ENCODE measurements around the gene PTPRN2. TPM values are rescaled to one million over a fixed set of nuclear protein-coding genes. Genes with fewer than 3 reads are reported as not detected.

PTPRN2 gene
- total RNA-seq, 1 experiment from 2014 or later: not detected

GRCh38 chr7:158543840-158544239, 43.8 kb downstream of the PTPRN2 start:
- Histone ChIP-seq H3K9me3 (ENCODE audit: insufficient read depth, low read depth) (no peaks in the 10 kb centered on the region), H3K4me2 (no peak overlapping the region), H3F3A (ENCODE audit: insufficient read depth, low read depth) (no peaks in the 10 kb centered on the region), H3K4me1 (replicated peaks; ENCODE audit: insufficient read depth) (no peaks in the 10 kb centered on the region), H3K79me2 (ENCODE audit: low read depth) (no peaks in the 10 kb centered on the region), H3K9me2 (ENCODE audit: insufficient read depth) (no peaks in the 10 kb centered on the region), H3K27ac (no peak overlapping the region), H2AFZ (no peak overlapping the region), H3K4me3 (no peak overlapping the region), H4K20me1 (ENCODE audit: insufficient read depth) (0 out of 2 replicates have a peak, but pooled peaks cover 3% of the 10 kb centered on the region), H3K27me3 (ENCODE audit: insufficient read depth, low read depth) (peaks cover 100% of the 10 kb centered on the region), H3K36me3 (ENCODE audit: low read depth) (no peaks in the 10 kb centered on the region)
- no peak for DNase-seq
- intact Hi-C loops (cut with micrococcal nuclease; ENCODE audit: unreplicated experiment): no loop called here
- CTCF ChIA-PET: no interaction called here
- no TSS peak for BruUV-seq (replicated peaks)
- TF ChIP-seq EZH2 (IDR thresholded peaks at IDR 0.05; ENCODE audit: low read depth): no peak
- TF ChIP-seq CTCF (conservative IDR thresholded peaks at IDR 0.05): no peak
- POLR2A ChIA-PET (ENCODE audit: unreplicated experiment): no interaction called here

GRCh38 chr7:158542651-158543566, 44.7 kb downstream of the PTPRN2 start:
- CTCF ChIA-PET: interaction anchor here (0.5 kb wide), 1 partner anchor 230 kb away, joined by 3 read pairs; no protein-coding TSS in a partner anchor
- BruUV-seq (replicated peaks): no TSS peak
- H3K9me3 ChIP-seq (ENCODE audit: insufficient read depth, low read depth): no peaks in the 10 kb centered on the region
- intact Hi-C loops (cut with micrococcal nuclease; ENCODE audit: unreplicated experiment): no loop called here
- no peak overlapping the region for H3K4me3 ChIP-seq
- no peak overlapping the region for H2AFZ ChIP-seq
- H3K9me2 ChIP-seq (ENCODE audit: insufficient read depth): no peaks in the 10 kb centered on the region
- H3K4me2 ChIP-seq: no peak overlapping the region
- no peak overlapping the region for H3K27ac ChIP-seq
- no peaks in the 10 kb centered on the region for H3K36me3 ChIP-seq (ENCODE audit: low read depth)
- DNase-seq: no peak
- no peaks in the 10 kb centered on the region for H3K4me1 ChIP-seq (replicated peaks; ENCODE audit: insufficient read depth)
- H3K79me2 ChIP-seq (ENCODE audit: low read depth): no peaks in the 10 kb centered on the region
- no peaks in the 10 kb centered on the region for H4K20me1 ChIP-seq (ENCODE audit: insufficient read depth)
- TF ChIP-seq EZH2 (IDR thresholded peaks at IDR 0.05; ENCODE audit: low read depth) (no peak; the same call in 1 of the 2 replicates), CTCF (conservative IDR thresholded peaks at IDR 0.05) (no peak)
- POLR2A ChIA-PET (ENCODE audit: unreplicated experiment): no interaction called here
- peaks cover 100% of the 10 kb centered on the region for H3K27me3 ChIP-seq (ENCODE audit: insufficient read depth, low read depth)
- no peaks in the 10 kb centered on the region for H3F3A ChIP-seq (ENCODE audit: insufficient read depth, low read depth)

GRCh38 chr7:158541346-158542010, 46.1 kb downstream of the PTPRN2 start:
- Histone ChIP-seq H3K4me3 (no peak overlapping the region), H3K9me3 (ENCODE audit: insufficient read depth, low read depth) (no peaks in the 10 kb centered on the region), H3K9me2 (ENCODE audit: insufficient read depth) (no peaks in the 10 kb centered on the region), H2AFZ (no peak overlapping the region), H4K20me1 (ENCODE audit: insufficient read depth) (no peaks in the 10 kb centered on the region), H3K4me1 (replicated peaks; ENCODE audit: insufficient read depth) (no peaks in the 10 kb centered on the region), H3K79me2 (ENCODE audit: low read depth) (no peaks in the 10 kb centered on the region), H3K36me3 (ENCODE audit: low read depth) (no peaks in the 10 kb centered on the region), H3K27me3 (ENCODE audit: insufficient read depth, low read depth) (peaks cover 100% of the 10 kb centered on the region), H3K4me2 (no peak overlapping the region), H3K27ac (no peak overlapping the region), H3F3A (ENCODE audit: insufficient read depth, low read depth) (no peaks in the 10 kb centered on the region)
- no TSS peak for BruUV-seq (replicated peaks)
- no peak for TF ChIP-seq EZH2 (IDR thresholded peaks at IDR 0.05; ENCODE audit: low read depth)
- TF ChIP-seq CTCF (conservative IDR thresholded peaks at IDR 0.05): no peak
- intact Hi-C loops (cut with micrococcal nuclease; ENCODE audit: unreplicated experiment): no loop called here
- DNase-seq: no peak
- ChIA-PET CTCF (no interaction called here), POLR2A (ENCODE audit: unreplicated experiment) (no interaction called here)

All from PC-9 (cell line).